Measurements from ENCODE around the gene NKX2-2.

NKX2-2 gene

GRCh38 chr20:21521596-21522480, 8.0 kb upstream of the NKX2-2 start:
- DNase-seq: no peak

DNA sequence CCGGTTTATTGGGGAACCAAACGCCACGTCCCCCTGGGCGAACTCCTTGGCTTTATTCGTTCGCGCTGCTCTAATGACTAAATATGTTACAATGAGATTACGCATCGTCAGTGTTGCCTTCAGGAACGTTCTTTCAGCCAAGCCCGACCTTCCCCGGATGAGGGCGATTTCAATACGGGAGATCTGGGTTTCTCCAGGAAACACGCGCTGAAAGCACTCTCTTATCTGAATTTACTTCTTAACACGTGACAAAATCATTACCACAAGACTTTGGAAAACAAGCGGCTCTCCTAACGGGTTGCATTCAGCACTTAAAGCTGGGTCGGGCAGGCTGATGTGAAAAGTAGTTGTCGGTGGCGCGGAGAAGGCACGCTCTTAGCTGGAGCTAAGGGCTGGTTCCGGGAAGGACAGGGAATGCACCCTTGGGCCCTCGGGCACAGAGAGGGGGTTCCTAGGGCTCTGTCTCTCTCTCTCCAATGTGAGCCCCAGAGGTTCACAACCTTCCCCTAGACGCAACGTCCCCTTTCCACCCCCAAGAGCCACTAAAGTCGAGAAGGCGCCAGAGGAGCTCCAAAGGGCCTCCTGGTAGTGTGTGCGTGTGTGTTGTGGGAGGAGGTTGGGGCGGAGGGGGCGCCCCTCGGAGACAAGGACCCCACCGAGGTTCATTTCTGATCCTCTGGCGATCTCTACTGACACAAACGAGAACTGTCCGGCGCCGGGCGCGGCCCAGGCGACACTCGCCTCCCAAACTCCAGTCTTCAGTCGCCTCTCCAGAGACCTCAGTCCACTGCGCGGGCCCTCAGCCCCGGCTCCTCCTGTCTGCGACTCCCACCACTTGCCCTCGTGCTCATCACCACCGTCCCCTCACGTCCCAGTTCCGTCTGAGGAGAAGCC, 7.1 kb upstream of the NKX2-2 start:
- DNase-seq: no peak

- DNase-seq: no peak
These were observed 5.3 kb upstream of the NKX2-2 start for GRCh38 chr20:21519136-21519584.

- no peak for DNase-seq
These were observed 4.6 kb upstream of the NKX2-2 start for GRCh38 chr20:21518292-21518991.

DNA sequence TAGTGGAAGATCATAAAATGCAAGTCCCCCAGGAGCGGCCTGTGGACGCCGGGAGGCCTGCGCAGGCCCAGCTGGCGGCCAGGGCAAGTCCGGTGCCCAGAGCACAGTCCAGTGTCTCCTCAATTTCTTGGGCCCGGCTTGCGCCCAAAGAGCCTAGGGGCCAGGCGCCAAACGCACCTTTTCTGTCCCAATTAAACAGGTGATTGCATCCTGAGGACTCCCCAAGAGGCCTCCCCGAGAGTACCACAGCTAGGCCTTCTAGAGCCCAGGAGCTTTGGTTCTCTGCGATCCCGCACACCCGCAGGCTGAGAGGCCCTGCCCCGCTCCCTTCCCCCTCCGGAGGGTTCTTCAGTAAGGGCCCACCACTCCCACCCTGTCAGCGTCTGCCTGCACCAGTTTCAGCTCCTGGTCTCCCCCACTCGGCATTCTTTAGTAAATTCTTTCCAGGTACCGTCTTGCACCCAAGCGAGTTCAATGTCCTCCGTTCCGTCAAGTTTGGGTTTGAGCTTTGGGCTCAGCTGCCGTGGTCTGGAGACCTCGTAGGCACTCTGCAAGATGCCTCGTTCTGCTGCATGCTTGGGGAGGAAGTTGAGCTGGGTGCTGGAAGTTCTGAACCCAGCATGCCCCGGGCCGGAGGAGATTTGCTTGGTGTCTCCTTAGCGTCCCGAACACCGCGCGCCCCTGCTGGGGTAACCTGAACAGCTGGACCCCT, 3.9 kb upstream of the NKX2-2 start:
- no peak for DNase-seq

- DNase-seq: no peak
These were observed 3.1 kb upstream of the NKX2-2 start for GRCh38 chr20:21516861-21517565.

GRCh38 chr20:21516180-21516567, 2.3 kb upstream of the NKX2-2 start:
- DNase-seq: no peak

- no peak for DNase-seq
These were observed 1.7 kb upstream of the NKX2-2 start for GRCh38 chr20:21515300-21516179.

- no peak for DNase-seq
These were observed 838 bp upstream of the NKX2-2 start for GRCh38 chr20:21514553-21515251.

GRCh38 chr20:21513181-21513663, 642 bp downstream of the NKX2-2 start:
- DNase-seq: no peak

GRCh38 chr20:21512634-21513180, 1.2 kb downstream of the NKX2-2 start:
- no peak for DNase-seq

DNA sequence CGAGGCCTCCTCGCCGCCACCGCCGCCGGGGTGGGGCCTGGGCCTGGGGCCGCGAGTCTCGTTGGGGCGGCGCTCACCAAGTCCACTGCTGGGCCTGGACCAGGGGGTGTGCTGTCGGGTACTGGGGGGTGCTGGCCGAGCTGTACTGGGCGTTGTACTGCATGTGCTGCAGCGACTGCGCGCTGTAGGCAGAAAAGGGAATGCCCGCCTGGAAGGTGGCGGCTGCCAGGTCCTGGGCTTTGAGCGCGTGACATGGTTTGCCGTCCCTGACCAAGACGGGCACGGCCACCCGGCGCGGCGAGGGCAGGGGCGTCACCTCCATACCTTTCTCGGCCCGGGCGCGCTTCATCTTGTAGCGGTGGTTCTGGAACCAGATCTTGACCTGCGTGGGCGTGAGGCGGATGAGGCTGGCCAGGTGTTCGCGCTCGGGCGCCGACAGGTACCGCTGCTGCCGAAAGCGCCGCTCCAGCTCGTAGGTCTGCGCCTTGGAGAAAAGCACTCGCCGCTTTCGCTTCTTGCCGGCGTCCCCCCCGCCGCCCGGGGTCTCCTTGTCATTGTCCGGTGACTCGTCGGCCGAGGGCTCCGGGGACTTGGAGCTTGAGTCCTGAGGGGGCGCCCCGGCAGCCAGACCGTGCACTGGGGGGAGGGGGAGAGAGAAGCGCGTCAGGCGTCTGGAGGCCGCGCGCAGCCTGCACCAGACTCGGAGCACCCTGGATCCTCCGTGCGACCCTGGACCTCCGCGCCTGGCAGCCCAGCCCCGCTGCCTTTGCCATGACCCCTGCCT, 1.8 kb downstream of the NKX2-2 start:
- DNase-seq: no peak

GRCh38 chr20:21511485-21511849, 2.4 kb downstream of the NKX2-2 start:
- no peak for DNase-seq

DNA sequence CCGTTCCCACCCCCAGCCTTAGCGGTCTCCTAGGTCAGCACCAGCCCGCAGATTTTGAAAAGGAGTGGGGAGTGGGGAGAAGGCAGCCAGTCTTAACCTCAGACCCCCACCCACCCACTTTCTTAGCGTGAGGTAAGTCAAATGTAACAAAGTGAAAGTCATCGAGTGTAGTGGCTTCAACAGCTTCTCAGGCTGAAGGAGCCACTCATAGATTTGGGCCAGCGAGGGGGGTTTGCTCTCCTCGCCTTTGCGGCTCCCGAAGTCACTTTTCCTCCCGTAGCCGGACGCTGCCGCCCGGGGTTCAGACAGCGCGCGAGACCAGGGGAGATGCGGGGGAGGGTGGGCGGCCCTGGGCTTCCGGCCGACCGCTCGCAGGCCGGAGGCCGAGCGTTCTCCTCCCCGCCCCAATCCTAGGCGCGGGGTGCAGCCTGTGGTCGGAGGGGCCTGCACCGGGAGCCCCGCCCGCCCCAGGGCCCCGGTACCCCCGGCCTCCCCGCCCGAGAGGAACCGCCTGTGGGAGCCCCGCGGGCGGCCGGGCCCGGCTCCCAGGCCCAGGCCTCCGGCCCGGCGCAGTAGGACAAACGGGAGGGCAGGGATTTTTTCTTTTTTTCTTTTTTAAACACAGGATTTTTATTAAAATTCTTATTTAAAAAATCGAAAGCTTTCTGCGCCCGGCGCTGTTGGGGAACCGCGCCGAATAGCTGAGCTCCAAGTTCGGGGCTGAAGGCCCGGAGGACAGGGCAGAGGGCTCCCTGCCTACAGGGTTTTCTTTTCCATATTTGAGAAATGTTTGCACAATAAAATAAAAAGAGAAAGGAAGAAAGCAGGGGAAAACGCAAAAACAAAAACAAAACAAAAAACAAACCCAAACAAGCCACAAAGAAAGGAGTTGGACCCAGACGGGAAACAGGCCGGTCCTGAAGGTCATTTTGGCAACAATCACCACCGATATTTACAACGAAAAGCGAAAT, 3.2 kb downstream of the NKX2-2 start:
- no peak for DNase-seq

DNA sequence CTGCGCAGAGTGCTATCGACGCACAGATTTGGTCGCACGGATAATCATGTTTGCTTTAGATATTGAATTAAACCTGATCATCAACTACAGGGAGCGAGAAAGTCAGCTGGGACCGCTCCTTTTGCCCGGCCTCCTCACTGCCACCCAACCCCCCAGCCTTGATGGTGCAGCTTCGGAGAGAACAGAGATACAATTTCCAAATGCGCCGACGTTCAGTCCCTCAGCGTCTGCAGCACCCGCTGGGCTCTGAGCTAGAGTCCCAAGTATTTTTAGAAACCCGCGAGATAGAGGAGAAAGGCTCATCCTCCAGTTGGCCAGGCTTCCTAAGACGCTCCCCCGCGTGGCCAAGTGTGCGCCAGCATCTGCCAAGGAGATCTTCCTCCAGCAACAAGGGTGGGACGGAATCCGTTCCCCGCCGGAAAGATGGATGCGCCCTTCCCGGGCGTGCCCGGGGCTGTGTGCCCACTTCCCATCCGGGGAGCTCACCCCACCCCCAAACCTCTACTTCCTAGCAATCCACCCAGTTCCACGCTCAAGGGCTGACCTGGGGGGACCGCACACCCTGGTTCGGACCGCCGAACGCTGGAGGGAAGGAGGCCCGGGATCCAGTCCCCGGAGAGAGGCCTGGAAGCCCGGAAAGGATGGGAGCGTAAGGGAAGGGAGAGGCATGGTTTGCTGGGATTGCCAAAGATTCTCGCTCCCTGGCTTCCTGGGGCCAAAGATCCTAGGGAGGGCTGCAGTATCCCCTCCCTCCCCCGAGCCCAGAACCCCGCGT, 4.1 kb downstream of the NKX2-2 start:
- no peak for DNase-seq

DNA sequence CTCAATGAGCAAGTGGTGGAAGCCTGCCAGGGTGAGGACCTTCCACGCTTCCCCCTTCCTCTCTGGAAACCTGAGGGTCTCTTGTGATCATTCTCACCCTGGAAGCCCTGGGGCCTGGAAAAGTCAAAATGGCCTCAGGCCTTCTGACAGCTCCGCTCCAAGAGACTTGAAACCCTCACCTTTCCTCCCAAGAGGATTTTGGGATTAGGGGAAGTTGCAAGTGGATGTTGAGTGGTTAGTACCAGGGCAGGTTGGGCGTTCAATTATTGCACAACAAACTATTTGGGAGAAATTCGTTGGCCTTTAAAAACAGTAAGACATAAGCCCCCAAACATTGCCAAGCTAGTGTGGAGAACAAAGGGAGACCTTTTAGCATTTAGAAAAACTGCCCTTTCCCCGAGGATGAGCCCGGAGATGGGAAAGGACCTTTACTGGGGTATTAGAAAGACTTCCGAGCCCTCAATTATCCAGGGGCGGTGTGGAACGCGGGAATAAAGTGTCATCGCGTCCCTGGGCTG, 4.7 kb downstream of the NKX2-2 start:
- no peak for DNase-seq

Data from suppressor macrophage treated with lipopolysaccharide for 4 hours (primary cell).